Small intestine (tissue), 7 donors: Measurements from ENCODE around the gene SPATA25. TPM values are rescaled to one million over a fixed set of nuclear protein-coding genes. Genes with fewer than 3 reads are reported as not detected.

Source experiments
- DNase-seq, 2 donors: peaks; one replicate each; pipeline versions ENCODE4 v3.0.0 to v3.0.0-alpha.2; 2013
- FAIRE-seq: peaks from 2 replicates; lab custom pipeline; 2012; peaks lifted over from hg19 to GRCh38; lab: Jason Lieb, UNC
- H3K27ac ChIP-seq, 3 donors: one replicate each; pipeline ENCODE4 v1.5.1; 2013; ENCODE audit warnings: low read length in 2 of 3, mild to moderate bottlenecking in 2 of 3, control low read depth in 1 of 3, inconsistent platforms in 1 of 3, low read depth in 1 of 3, moderate library complexity in 1 of 3
- H3K27me3 ChIP-seq, 3 donors: one replicate each; pipeline ENCODE4 v1.6.1; 2013; ENCODE audit warnings: low read length in 3 of 3, inconsistent platforms in 1 of 3; ENCODE audit not compliant: control insufficient read depth in 3 of 3, insufficient read depth in 3 of 3
- H3K36me3 ChIP-seq, 3 donors: one replicate each; pipeline ENCODE4 v1.6.1; 2013; ENCODE audit warnings: low read length in 3 of 3, inconsistent platforms in 1 of 3, low read depth in 1 of 3, mild to moderate bottlenecking in 1 of 3, moderate library complexity in 1 of 3; ENCODE audit not compliant: control insufficient read depth in 3 of 3, insufficient read depth in 2 of 3
- H3K4me1 ChIP-seq, 3 donors: one replicate each; pipeline ENCODE4 v1.6.1; 2013; ENCODE audit warnings: low read length in 2 of 3, inconsistent platforms in 1 of 3, low read depth in 1 of 3, mild to moderate bottlenecking in 1 of 3, moderate library complexity in 1 of 3; ENCODE audit not compliant: control insufficient read depth in 3 of 3, insufficient read depth in 2 of 3
- H3K4me3 ChIP-seq, 3 donors: one replicate each; pipeline ENCODE4 v1.5.1; 2013; ENCODE audit warnings: low read length in 3 of 3, control low read depth in 1 of 3, inconsistent platforms in 1 of 3, low read depth in 1 of 3, mild to moderate bottlenecking in 1 of 3, moderate library complexity in 1 of 3
- H3K9me3 ChIP-seq, 2 donors: one replicate each; pipeline ENCODE4 v1.6.1; 2013; ENCODE audit warnings: low read depth in 1 of 2, low read length in 1 of 2; ENCODE audit not compliant: control insufficient read depth in 2 of 2, insufficient read depth in 1 of 2
- WGBS, 3 donors: extraction: QIAGEN DNeasy Blood & Tissue Kit; methylation state at CpG; one replicate each; pipeline ENCODE4 v1.1.7; 2013; 5-methylcytosine and 5-hydroxymethylcytosine counted together
- polyA plus RNA-seq, 4 donors: library from polyadenylated mRNA; stranded (reverse) in 3 of 4; unstranded in 1 of 4; fragments of 200-250 nt in 3 of 4; fragments of 120-200 nt in 1 of 4; gene quantifications; one replicate each; pipeline versions ENCODE4 v1.2.1 to v1.2.3, GENCODE V29; 2013
- donor health status: healthy with polysubstance abuse.
- donor health status: control.
- donor health status: control.
- donor health status: Bipolar disorder and iron deficiency.
- donor health status: healthy.

SPATA25 gene
- polyA plus RNA-seq, 4 donors = 1.8 to 16.4 TPM; not detected in 2

GRCh38 chr20:45927071-45927878 is 39.9 kb upstream of the SPATA25 start:
- Histone ChIP-seq H3K27me3 (no peaks in the 10 kb centered on the region), H3K4me1 (peaks cover 0 to 10% (median 0%) of the 10 kb centered on the region in 3 donors), H3K9me3 (no peaks in the 10 kb centered on the region), H3K27ac (no peak overlapping the region), H3K36me3 (peaks cover 0 to 2% (median 0%) of the 10 kb centered on the region in 3 donors), H3K4me3 (no peak overlapping the region)
- FAIRE-seq = no peak
- 50 to 77% (median 69%) methylated on average over 14 of the region's 14 CpGs for WGBS, 3 donors
- no peak for DNase-seq

GRCh38 chr20:45926731-45927070 is 39.3 kb upstream of the SPATA25 start:
- Histone ChIP-seq H3K4me1 (peaks cover 0 to 7% (median 0%) of the 10 kb centered on the region in 3 donors), H3K4me3 (no peak overlapping the region), H3K9me3 (no peaks in the 10 kb centered on the region), H3K36me3 (peaks cover 0 to 2% (median 0%) of the 10 kb centered on the region in 3 donors), H3K27ac (no peak overlapping the region), H3K27me3 (no peaks in the 10 kb centered on the region)
- no peak for FAIRE-seq
- no peak for DNase-seq
- WGBS, 3 donors = 66 to 87% (median 85%) methylated on average over 2 of the region's 2 CpGs

GRCh38 chr20:45925821-45926506 is 38.5 kb upstream of the SPATA25 start:
- no peak overlapping the region for H3K4me3 ChIP-seq
- no peaks in the 10 kb centered on the region for H3K36me3 ChIP-seq
- DNase-seq (no peak), FAIRE-seq (no peak)
- no peaks in the 10 kb centered on the region for H3K9me3 ChIP-seq
- WGBS, 3 donors = 54 to 65% (median 63%) methylated on average over 9 of the region's 9 CpGs
- H3K4me1 ChIP-seq = peaks cover 0 to 7% (median 0%) of the 10 kb centered on the region in 3 donors
- no peak overlapping the region for H3K27ac ChIP-seq
- no peaks in the 10 kb centered on the region for H3K27me3 ChIP-seq

- Histone ChIP-seq H3K27me3 (no peaks in the 10 kb centered on the region), H3K4me3 (no peak overlapping the region), H3K4me1 (peaks cover 0 to 7% (median 0%) of the 10 kb centered on the region in 3 donors), H3K9me3 (no peaks in the 10 kb centered on the region), H3K36me3 (no peaks in the 10 kb centered on the region), H3K27ac (peak overlapping the region in 2 of 3 donors; percentile 53 to 77)
- no peak for FAIRE-seq
- peak; percentile 59 to 67 for DNase-seq
- WGBS, 3 donors = 47 to 51% (median 47%) methylated on average over 21 of the region's 21 CpGs
Measured at GRCh38 chr20:45924391-45925261, 37.2 kb upstream of the SPATA25 start.

GRCh38 chr20:45921337-45922189 is 34.1 kb upstream of the SPATA25 start:
- H3K36me3 ChIP-seq = no peaks in the 10 kb centered on the region
- no peak overlapping the region for H3K4me3 ChIP-seq
- H3K27me3 ChIP-seq = no peaks in the 10 kb centered on the region
- no peak overlapping the region for H3K27ac ChIP-seq
- WGBS, 3 donors = 41 to 78% (median 58%) methylated on average over 10 to 11 of the region's 11 CpGs
- peaks cover 0 to 23% (median 0%) of the 10 kb centered on the region in 3 donors for H3K4me1 ChIP-seq
- FAIRE-seq (no peak), DNase-seq (peak in 1 of 2 donors; percentile 42)
- no peaks in the 10 kb centered on the region for H3K9me3 ChIP-seq

- Histone ChIP-seq H3K4me3 (no peak overlapping the region), H3K36me3 (no peaks in the 10 kb centered on the region), H3K27me3 (no peaks in the 10 kb centered on the region), H3K4me1 (peaks cover 0 to 23% (median 0%) of the 10 kb centered on the region in 3 donors), H3K27ac (peak overlapping the region in 2 of 3 donors; percentile 39 to 83), H3K9me3 (no peaks in the 10 kb centered on the region)
- FAIRE-seq (no peak), DNase-seq (no peak)
- WGBS, 3 donors = 75 to 77% (median 76%) methylated on average over 9 of the region's 9 CpGs
Measured at GRCh38 chr20:45920462-45921336, 33.3 kb upstream of the SPATA25 start.
